SK-N-SH (cell line): ENCODE measurements around the gene STK40. TPM values are rescaled to one million over a fixed set of nuclear protein-coding genes. Genes with fewer than 3 reads are reported as not detected.

Experiments used
- CTCF ChIA-PET: fragments of 300-600, 350-600 bp; formaldehyde crosslinking; extraction: SDS; loops from one replicate; lab custom pipeline; 2021; lab: Yijun Ruan, JAX
- POLR2A ChIA-PET: fragments of 350-600 bp; sonication (Branson Sonifier 250); formaldehyde crosslinking; extraction: SDS; loops from one replicate; lab custom pipeline; 2020; ENCODE audit warnings: antibody characterized with exemption, inconsistent platforms; lab: Yijun Ruan, JAX
- DNase-seq: peaks from one replicate; pipeline ENCODE4 v3.0.0; 2012
- H2AFZ ChIP-seq: fragments of 200-600 bp; sonication (generic); 2 replicates; pipeline ENCODE4 v1.8.1; 2016; ENCODE audit warnings: antibody characterized with exemption, mild to moderate bottlenecking, low read depth
- H3F3A ChIP-seq: fragments of 200-600 bp; sonication (generic); replicated peaks from 2 replicates; pipeline ENCODE3; 2016; ENCODE audit warnings: antibody characterized with exemption, mild to moderate bottlenecking; ENCODE audit not compliant: insufficient read depth
- H3K27ac ChIP-seq, 2 experiments: fragments of 200-500 bp in 1 of 2; fragments of 200-600 bp in 1 of 2; sonication (Bioruptor generic) in 1 of 2; sonication (generic), shearing (Covaris generic) in 1 of 2; 2 replicates each; pipeline versions ENCODE4 v1.5.1 to v1.6.1; 2014 to 2016; ENCODE audit warnings: low read depth in 2 of 2, inconsistent platforms in 1 of 2, low read length in 1 of 2, mild to moderate bottlenecking in 1 of 2, mixed read lengths in 1 of 2
- H3K27me3 ChIP-seq: fragments of 200-600 bp; sonication (generic), shearing (Covaris generic); 2 replicates; pipeline ENCODE4 v1.6.1; 2016; ENCODE audit warnings: mixed run types; ENCODE audit not compliant: insufficient read depth
- H3K36me3 ChIP-seq, 2 experiments: fragments of 200-500 bp in 1 of 2; fragments of 200-600 bp in 1 of 2; sonication (Bioruptor generic) in 1 of 2; sonication (generic) in 1 of 2; replicated peaks in 1 of 2; 2 replicates each; pipeline versions ENCODE3 to v1.5.1; 2014 to 2016; ENCODE audit warnings: low read length in 1 of 2, mild to moderate bottlenecking in 1 of 2; ENCODE audit not compliant: insufficient read depth in 2 of 2, control insufficient read depth in 1 of 2
- H3K4me1 ChIP-seq, 2 experiments: fragments of 200-500 bp in 1 of 2; fragments of 200-600 bp in 1 of 2; sonication (Bioruptor generic) in 1 of 2; sonication (generic), shearing (Covaris generic) in 1 of 2; 2 replicates each; pipeline versions ENCODE4 v1.5.1 to v1.6.1; 2014 to 2016; ENCODE audit warnings: low read depth in 1 of 2, low read length in 1 of 2, mixed run types in 1 of 2; ENCODE audit not compliant: insufficient read depth in 2 of 2, control insufficient read depth in 1 of 2
- H3K4me2 ChIP-seq: fragments of 200-600 bp; sonication (generic), shearing (Covaris generic); 2 replicates; pipeline ENCODE4 v1.6.1; 2017; ENCODE audit warnings: mixed run types
- H3K4me3 ChIP-seq, 2 experiments: fragments of 200-500 bp in 1 of 2; fragments of 200-600 bp in 1 of 2; sonication (Bioruptor generic) in 1 of 2; sonication (generic), shearing (Covaris generic) in 1 of 2; 2 replicates each; pipeline versions ENCODE4 v1.5.1 to v1.8.1; 2014 to 2016; ENCODE audit warnings: low read depth in 2 of 2, inconsistent platforms in 1 of 2, low read length in 1 of 2, mild to moderate bottlenecking in 1 of 2, mixed read lengths in 1 of 2, moderate library complexity in 1 of 2
- H3K79me2 ChIP-seq: fragments of 200-600 bp; sonication (generic); 2 replicates; pipeline ENCODE4 v1.8.1; 2017; ENCODE audit warnings: mild to moderate bottlenecking; ENCODE audit not compliant: insufficient read depth
- H3K9ac ChIP-seq: fragments of 200-600 bp; sonication (generic); 2 replicates; pipeline ENCODE4 v1.6.1; 2017; ENCODE audit warnings: mixed run types
- H3K9me2 ChIP-seq: fragments of 200-600 bp; sonication (generic); 2 replicates; pipeline ENCODE4 v1.6.1; 2017; ENCODE audit warnings: mixed run types
- H3K9me3 ChIP-seq: fragments of 200-600 bp; sonication (generic); 2 replicates; pipeline ENCODE4 v1.6.1; 2017; ENCODE audit warnings: mixed run types, mild to moderate bottlenecking, moderate library complexity
- H4K20me1 ChIP-seq: fragments of 200-600 bp; sonication (generic); 2 replicates; pipeline ENCODE4 v1.6.1; 2017; ENCODE audit warnings: mild to moderate bottlenecking, mixed run types; ENCODE audit not compliant: insufficient read depth
- ELF1 ChIP-seq: IDR thresholded peaks from 2 replicates; pipeline ENCODE4 v1.4.0; 2012
- EP300 ChIP-seq, 2 experiments: IDR thresholded peaks; 2 replicates each; pipeline versions ENCODE4 v1.4.0 to v1.6.1; 2012; ENCODE audit warnings: borderline replicate concordance in 1 of 2, low read depth in 1 of 2, low read length in 1 of 2
- JUND ChIP-seq: IDR thresholded peaks from 2 replicates; pipeline ENCODE4 v1.4.0; 2012
- RAD21 ChIP-seq: IDR thresholded peaks from 2 replicates; pipeline ENCODE4 v1.6.1; 2012; ENCODE audit warnings: mild to moderate bottlenecking, low read length
- RCOR1 ChIP-seq: fragments of 150-350 bp; IDR thresholded peaks from 2 replicates; pipeline ENCODE4 v1.6.1; 2017; ENCODE audit warnings: antibody characterized with exemption, low read length
- RFX5 ChIP-seq: IDR thresholded peaks from 2 replicates; pipeline ENCODE4 v1.6.1; 2012; ENCODE audit warnings: mild to moderate bottlenecking, improper control_type of control experiment, low read length
- RXRA ChIP-seq: IDR thresholded peaks from 2 replicates; pipeline ENCODE4 v1.4.0; 2012; ENCODE audit warnings: low read depth, mild to moderate bottlenecking, borderline replicate concordance
- SIN3A ChIP-seq: IDR thresholded peaks from 2 replicates; pipeline ENCODE4 v1.6.1; 2012; ENCODE audit warnings: low read depth, mild to moderate bottlenecking, low read length, moderate library complexity, borderline replicate concordance
- TCF12 ChIP-seq: IDR thresholded peaks from 2 replicates; pipeline ENCODE4 v1.4.0; 2012
- YY1 ChIP-seq: IDR thresholded peaks from 2 replicates; pipeline ENCODE4 v1.4.0; 2012; ENCODE audit warnings: low read depth, mild to moderate bottlenecking
- WGBS: methylation state at CpG from one replicate; pipeline ENCODE4 v1.1.6; 2017; ENCODE audit warnings: low lambda C conversion rate; 5-methylcytosine and 5-hydroxymethylcytosine counted together
- polyA plus RNA-seq, 3 experiments: library from polyadenylated mRNA; depleted of rRNA; stranded (reverse); fragments of >200 nt; gene quantifications; 2 replicates each; pipeline ENCODE4 v1.2.3, GENCODE V29; 2012
- TF ChIP-seq, protein P1 (sequence below): IDR thresholded peaks from 2 replicates; pipeline ENCODE4 v1.4.0; 2012; ENCODE audit warnings: low read depth, borderline replicate concordance
- TF ChIP-seq, protein P2 (sequence below): IDR thresholded peaks from 2 replicates; pipeline ENCODE4 v1.4.0; 2012; ENCODE audit warnings: low read depth
- TF ChIP-seq, protein P3 (sequence below): IDR thresholded peaks from 2 replicates; pipeline ENCODE4 v1.4.0; 2012; ENCODE audit warnings: low read depth, borderline replicate concordance
- TF ChIP-seq, protein P4 (sequence below): fragments of 150-350 bp; IDR thresholded peaks from 2 replicates; pipeline ENCODE4 v1.6.1; 2016; ENCODE audit warnings: mild to moderate bottlenecking, low read depth, low read length

The STK40 gene
- polyA plus RNA-seq, 1 of the 3 experiments (the other 2 are of a cell fraction): 43.3 TPM

DNA sequence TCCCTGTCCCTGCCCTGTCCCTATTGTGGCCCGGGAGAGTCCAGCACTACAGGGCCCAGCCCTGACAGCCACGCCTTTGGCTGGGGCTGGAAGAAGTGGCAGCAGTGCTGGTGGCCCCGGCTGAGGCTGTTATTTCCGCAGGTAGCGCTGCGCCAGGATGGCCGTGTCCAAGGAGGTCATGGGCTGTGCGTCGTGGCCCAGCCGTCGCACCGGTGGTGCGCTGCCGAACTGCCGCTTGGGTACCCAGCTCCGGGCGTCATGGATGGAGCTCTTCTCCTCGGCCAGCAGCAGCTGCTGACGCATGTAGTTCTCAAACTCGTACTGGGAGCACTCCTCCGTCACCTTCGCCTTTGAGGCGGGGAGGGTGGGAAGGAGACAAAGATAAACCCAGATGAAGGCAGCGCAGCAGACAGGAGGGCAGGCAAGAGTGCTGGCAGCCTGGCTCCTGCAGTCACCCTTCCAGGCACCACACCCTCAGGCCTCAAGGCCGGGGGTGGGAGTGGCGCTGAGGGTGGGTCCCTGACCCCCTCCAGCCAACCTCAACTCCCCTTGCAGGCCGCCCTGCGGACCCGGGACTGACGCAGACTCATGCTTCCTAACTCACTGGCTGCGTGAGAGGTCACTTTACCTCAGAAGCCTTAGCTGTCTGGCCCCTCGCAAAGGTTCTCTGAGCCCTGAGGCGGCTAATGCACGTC is 44.0 kb downstream of the STK40 start:
- Histone ChIP-seq H3K9ac (no peak overlapping the region), H2AFZ (no peak overlapping the region), H4K20me1 (no peaks in the 10 kb centered on the region), H3K4me2 (no peak overlapping the region), H3K9me2 (no peaks in the 10 kb centered on the region), H3K4me1 (peaks cover 0 to 10% of the 10 kb centered on the region in 2 experiments; a peak in 3 of 4 replicates), H3K27ac (peak overlapping the region in 1 of 2 experiments; percentile 87; a peak in 1 of 4 replicates), H3K4me3 (no peak overlapping the region), H3K9me3 (no peaks in the 10 kb centered on the region), H3F3A (peaks cover 18% of the 10 kb centered on the region), H3K79me2 (peaks cover 7% of the 10 kb centered on the region; the same call in 1 of the 2 replicates), H3K36me3 (peaks cover 37 to 50% of the 10 kb centered on the region in 2 experiments), H3K27me3 (no peaks in the 10 kb centered on the region)
- POLR2A ChIA-PET: interaction anchor here (0.6 kb wide), 1 partner anchor 77 kb away, joined by 3 read pairs; no protein-coding TSS in a partner anchor
- TF ChIP-seq, protein P1, sequence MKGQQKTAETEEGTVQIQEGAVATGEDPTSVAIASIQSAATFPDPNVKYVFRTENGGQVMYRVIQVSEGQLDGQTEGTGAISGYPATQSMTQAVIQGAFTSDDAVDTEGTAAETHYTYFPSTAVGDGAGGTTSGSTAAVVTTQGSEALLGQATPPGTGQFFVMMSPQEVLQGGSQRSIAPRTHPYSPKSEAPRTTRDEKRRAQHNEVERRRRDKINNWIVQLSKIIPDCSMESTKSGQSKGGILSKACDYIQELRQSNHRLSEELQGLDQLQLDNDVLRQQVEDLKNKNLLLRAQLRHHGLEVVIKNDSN: no peak
- no peak for TF ChIP-seq JUND
- TF ChIP-seq, protein P2, sequence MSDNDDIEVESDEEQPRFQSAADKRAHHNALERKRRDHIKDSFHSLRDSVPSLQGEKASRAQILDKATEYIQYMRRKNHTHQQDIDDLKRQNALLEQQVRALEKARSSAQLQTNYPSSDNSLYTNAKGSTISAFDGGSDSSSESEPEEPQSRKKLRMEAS: no peak
- no peak for TF ChIP-seq SIN3A
- no peak for TF ChIP-seq YY1
- TF ChIP-seq RXRA: no peak
- TF ChIP-seq RCOR1: no peak
- no peak for TF ChIP-seq RFX5
- TF ChIP-seq, protein P3, sequence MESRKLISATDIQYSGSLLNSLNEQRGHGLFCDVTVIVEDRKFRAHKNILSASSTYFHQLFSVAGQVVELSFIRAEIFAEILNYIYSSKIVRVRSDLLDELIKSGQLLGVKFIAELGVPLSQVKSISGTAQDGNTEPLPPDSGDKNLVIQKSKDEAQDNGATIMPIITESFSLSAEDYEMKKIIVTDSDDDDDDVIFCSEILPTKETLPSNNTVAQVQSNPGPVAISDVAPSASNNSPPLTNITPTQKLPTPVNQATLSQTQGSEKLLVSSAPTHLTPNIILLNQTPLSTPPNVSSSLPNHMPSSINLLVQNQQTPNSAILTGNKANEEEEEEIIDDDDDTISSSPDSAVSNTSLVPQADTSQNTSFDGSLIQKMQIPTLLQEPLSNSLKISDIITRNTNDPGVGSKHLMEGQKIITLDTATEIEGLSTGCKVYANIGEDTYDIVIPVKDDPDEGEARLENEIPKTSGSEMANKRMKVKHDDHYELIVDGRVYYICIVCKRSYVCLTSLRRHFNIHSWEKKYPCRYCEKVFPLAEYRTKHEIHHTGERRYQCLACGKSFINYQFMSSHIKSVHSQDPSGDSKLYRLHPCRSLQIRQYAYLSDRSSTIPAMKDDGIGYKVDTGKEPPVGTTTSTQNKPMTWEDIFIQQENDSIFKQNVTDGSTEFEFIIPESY: no peak
- TF ChIP-seq RAD21: no peak
- TF ChIP-seq TCF12: no peak
- no peak for TF ChIP-seq ELF1
- TF ChIP-seq, protein P4, sequence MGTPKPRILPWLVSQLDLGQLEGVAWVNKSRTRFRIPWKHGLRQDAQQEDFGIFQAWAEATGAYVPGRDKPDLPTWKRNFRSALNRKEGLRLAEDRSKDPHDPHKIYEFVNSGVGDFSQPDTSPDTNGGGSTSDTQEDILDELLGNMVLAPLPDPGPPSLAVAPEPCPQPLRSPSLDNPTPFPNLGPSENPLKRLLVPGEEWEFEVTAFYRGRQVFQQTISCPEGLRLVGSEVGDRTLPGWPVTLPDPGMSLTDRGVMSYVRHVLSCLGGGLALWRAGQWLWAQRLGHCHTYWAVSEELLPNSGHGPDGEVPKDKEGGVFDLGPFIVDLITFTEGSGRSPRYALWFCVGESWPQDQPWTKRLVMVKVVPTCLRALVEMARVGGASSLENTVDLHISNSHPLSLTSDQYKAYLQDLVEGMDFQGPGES: no peak
- TF ChIP-seq EP300 (IDR thresholded peaks at IDR 0.05; ENCODE audit: borderline replicate concordance in 1 of 2, low read depth in 1 of 2, low read length in 1 of 2): no peak
- WGBS: 100% methylated on average over 10 of the region's 34 CpGs
- CTCF ChIA-PET: interaction anchor here (0.6 to 5.7 kb wide), 28 partner anchors 9 to 192 kb away, joined by 3 to 103 read pairs (median 6); partner anchors contain the start of genes EVA1B, MAP7D1 and TRAPPC3
- no peak for DNase-seq
